CD4-positive, alpha-beta T cell treated with Interleukin-4 for 4 hours (primary cell): ENCODE results near the gene GJA3.

Source experiments
- DNase-seq: peaks from one replicate; pipeline ENCODE4 v3.0.0-alpha.2; 2020

The GJA3 gene

GRCh38 chr13:20126541-20127261 is 34.2 kb downstream of the GJA3 start:
- DNase-seq = no peak

GRCh38 chr13:20125783-20126165 is 35.1 kb downstream of the GJA3 start:
- DNase-seq = no peak

- no peak for DNase-seq
Measured at GRCh38 chr13:20125129-20125782, 35.6 kb downstream of the GJA3 start.

- no peak for DNase-seq
Measured at GRCh38 chr13:20124303-20124702, 36.5 kb downstream of the GJA3 start.

GRCh38 chr13:20121159-20121525 is 39.7 kb downstream of the GJA3 start:
- no peak for DNase-seq

- DNase-seq = no peak
Measured at GRCh38 chr13:20119960-20120359, 40.9 kb downstream of the GJA3 start.

- DNase-seq = peak; percentile 35
Measured at GRCh38 chr13:20118268-20119140, 42.3 kb downstream of the GJA3 start.

- DNase-seq = no peak
Measured at GRCh38 chr13:20116213-20116612, 44.6 kb downstream of the GJA3 start.

GRCh38 chr13:20114066-20114610 is 46.7 kb downstream of the GJA3 start:
- DNase-seq = no peak

GRCh38 chr13:20109037-20109436 is 51.8 kb downstream of the GJA3 start:
- no peak for DNase-seq

- no peak for DNase-seq
Measured at GRCh38 chr13:20106742-20107141, 54.1 kb downstream of the GJA3 start.

GRCh38 chr13:20105161-20105689 is 55.6 kb downstream of the GJA3 start:
- no peak for DNase-seq

- no peak for DNase-seq
Measured at GRCh38 chr13:20102525-20103180, 58.2 kb downstream of the GJA3 start.

GRCh38 chr13:20101467-20102316 is 59.2 kb downstream of the GJA3 start:
- DNase-seq = no peak

- no peak for DNase-seq
Measured at GRCh38 chr13:20099319-20099718, 61.5 kb downstream of the GJA3 start.

GRCh38 chr13:20093951-20094350 is 66.9 kb downstream of the GJA3 start:
- DNase-seq = no peak

GRCh38 chr13:20090349-20090748 is 70.5 kb downstream of the GJA3 start:
- peak; percentile 5 for DNase-seq
